ENCODE data around the gene ADD3. TPM values are rescaled to one million over a fixed set of nuclear protein-coding genes. Genes with fewer than 3 reads are reported as not detected.

Gene ADD3
- total RNA-seq, 8 experiments from 2014 or later: 18.3 to 251 (median 67.4) TPM

- in situ Hi-C loops (cut with MboI; ENCODE audit: low pct_unique_long_range_greater_than_20kb in 2 of 9, low sequenced_read_pairs in 9 of 9, unreplicated experiment in 9 of 9): loop anchor here in 5 of 9 experiments (25.0 kb wide), 4 partner anchors 113 to 388 kb away; no protein-coding TSS in a partner anchor
- Histone ChIP-seq H3K4me1 (replicated peaks in 1 of 2) (peaks cover 10 to 14% of the 10 kb centered on the region in 2 donors), H3K4me3 (no peak overlapping the region), H3K27ac (no peak overlapping the region)
- 50 to 100% (median 72%) methylated on average over 2 to 3 of the region's 8 CpGs; no CpG with 5 or more reads in 7 of the 10 experiments for WGBS, 10 experiments
- no peak for ATAC-seq (replicated peaks in 6 of 8)
These were observed 141.5 kb downstream of the ADD3 start for GRCh38 chr10:110149259-110149658.

GRCh38 chr10:110150046-110150445 lies 142.3 kb downstream of the ADD3 start:
- WGBS, 10 experiments: 80 to 100% (median 94%) methylated on average over 2 to 4 of the region's 4 CpGs; no CpG with 5 or more reads in 4 of the 10 experiments
- in situ Hi-C loops (cut with MboI; ENCODE audit: low pct_unique_long_range_greater_than_20kb in 2 of 9, low sequenced_read_pairs in 9 of 9, unreplicated experiment in 9 of 9): no loop called here

GRCh38 chr10:110150981-110151380 lies 143.2 kb downstream of the ADD3 start:
- in situ Hi-C loops (cut with MboI; ENCODE audit: low pct_unique_long_range_greater_than_20kb in 2 of 9, low sequenced_read_pairs in 9 of 9, unreplicated experiment in 9 of 9): no loop called here
- no peak overlapping the region for H3K27ac ChIP-seq
- H3K4me1 ChIP-seq (replicated peaks in 1 of 2): peaks cover 10 to 14% of the 10 kb centered on the region in 2 donors
- 33 to 93% (median 53%) methylated on average over 3 to 6 of the region's 6 CpGs; no CpG with 5 or more reads in 7 of the 10 experiments for WGBS, 10 experiments
- ATAC-seq (replicated peaks in 6 of 8): no peak
- H3K4me3 ChIP-seq: no peak overlapping the region

More at GRCh38 chr10:110150046-110150445, 142.3 kb downstream of the ADD3 start:
- ATAC-seq (replicated peaks in 6 of 8): peak in 1 of 8 experiments; percentile 22
- peaks cover 10 to 14% of the 10 kb centered on the region in 2 donors for H3K4me1 ChIP-seq (replicated peaks in 1 of 2)
- H3K4me3 ChIP-seq: no peak overlapping the region
- no peak overlapping the region for H3K27ac ChIP-seq

GRCh38 chr10:110151467-110151866 lies 143.7 kb downstream of the ADD3 start:
- H3K4me3 ChIP-seq: no peak overlapping the region
- H3K4me1 ChIP-seq (replicated peaks in 1 of 2): peaks cover 10 to 14% of the 10 kb centered on the region in 2 donors
- peak; percentile 12 to 73 (median 35) for ATAC-seq (replicated peaks in 6 of 8)
- in situ Hi-C loops (cut with MboI; ENCODE audit: low pct_unique_long_range_greater_than_20kb in 2 of 9, low sequenced_read_pairs in 9 of 9, unreplicated experiment in 9 of 9): no loop called here
- no peak overlapping the region for H3K27ac ChIP-seq
- no CpG with 5 or more reads among the region's 8 CpGs for WGBS, 10 experiments

- WGBS, 10 experiments: 17 to 50% (median 28%) methylated on average over 1 to 3 of the region's 6 CpGs; no CpG with 5 or more reads in 6 of the 10 experiments
These were observed 144.2 kb downstream of the ADD3 start for GRCh38 chr10:110151971-110152370.

GRCh38 chr10:110153396-110153795 lies 145.6 kb downstream of the ADD3 start:
- peaks cover 5 to 7% of the 10 kb centered on the region in 2 donors for H3K4me1 ChIP-seq (replicated peaks in 1 of 2)
- H3K27ac ChIP-seq: no peak overlapping the region
- H3K4me3 ChIP-seq: no peak overlapping the region
- 64 to 100% (median 80%) methylated on average over 1 to 7 of the region's 7 CpGs; no CpG with 5 or more reads in 1 of the 10 experiments for WGBS, 10 experiments
- ATAC-seq (replicated peaks in 6 of 8): peak in 1 of 8 experiments; percentile 30
- in situ Hi-C loops (cut with MboI; ENCODE audit: low pct_unique_long_range_greater_than_20kb in 2 of 9, low sequenced_read_pairs in 9 of 9, unreplicated experiment in 9 of 9): no loop called here

More at GRCh38 chr10:110151971-110152370, 144.2 kb downstream of the ADD3 start:
- Histone ChIP-seq H3K27ac (no peak overlapping the region), H3K4me3 (no peak overlapping the region), H3K4me1 (replicated peaks in 1 of 2) (peaks cover 10 to 14% of the 10 kb centered on the region in 2 donors)
- in situ Hi-C loops (cut with MboI; ENCODE audit: low pct_unique_long_range_greater_than_20kb in 2 of 9, low sequenced_read_pairs in 9 of 9, unreplicated experiment in 9 of 9): no loop called here
- ATAC-seq (replicated peaks in 6 of 8): peak in 4 of 8 experiments; percentile 14 to 32 (median 20)

- in situ Hi-C loops (cut with MboI; ENCODE audit: low pct_unique_long_range_greater_than_20kb in 2 of 9, low sequenced_read_pairs in 9 of 9, unreplicated experiment in 9 of 9): no loop called here
- 73 to 94% (median 91%) methylated on average over 1 to 6 of the region's 8 CpGs; no CpG with 5 or more reads in 6 of the 10 experiments for WGBS, 10 experiments
- peaks cover under 1 to 7% of the 10 kb centered on the region in 2 donors for H3K4me1 ChIP-seq (replicated peaks in 1 of 2)
These were observed 148.3 kb downstream of the ADD3 start for GRCh38 chr10:110156046-110156445.

GRCh38 chr10:110158051-110159005 lies 150.5 kb downstream of the ADD3 start:
- H3K27ac ChIP-seq: no peak overlapping the region
- in situ Hi-C loops (cut with MboI; ENCODE audit: low pct_unique_long_range_greater_than_20kb in 2 of 9, low sequenced_read_pairs in 9 of 9, unreplicated experiment in 9 of 9): no loop called here
- H3K4me1 ChIP-seq (replicated peaks in 1 of 2): no peaks in the 10 kb centered on the region
- H3K4me3 ChIP-seq: no peak overlapping the region
- 57 to 93% (median 77%) methylated on average over 1 to 9 of the region's 11 CpGs; no CpG with 5 or more reads in 1 of the 10 experiments for WGBS, 10 experiments
- ATAC-seq (replicated peaks in 6 of 8): no peak

More at GRCh38 chr10:110156046-110156445, 148.3 kb downstream of the ADD3 start:
- no peak overlapping the region for H3K4me3 ChIP-seq
- ATAC-seq (replicated peaks in 6 of 8): no peak
- no peak overlapping the region for H3K27ac ChIP-seq

GRCh38 chr10:110160081-110160480 lies 152.3 kb downstream of the ADD3 start:
- Histone ChIP-seq H3K4me3 (no peak overlapping the region), H3K4me1 (replicated peaks in 1 of 2) (no peaks in the 10 kb centered on the region), H3K27ac (no peak overlapping the region)
- in situ Hi-C loops (cut with MboI; ENCODE audit: low pct_unique_long_range_greater_than_20kb in 2 of 9, low sequenced_read_pairs in 9 of 9, unreplicated experiment in 9 of 9): no loop called here
- WGBS, 10 experiments: 20 to 90% (median 58%) methylated on average over 1 to 4 of the region's 4 CpGs
- peak in 3 of 8 experiments; percentile 65 to 85 (median 68) for ATAC-seq (replicated peaks in 6 of 8)

GRCh38 chr10:110160522-110160921 lies 152.7 kb downstream of the ADD3 start:
- Histone ChIP-seq H3K4me3 (no peak overlapping the region), H3K4me1 (replicated peaks in 1 of 2) (no peaks in the 10 kb centered on the region), H3K27ac (no peak overlapping the region)
- no peak for ATAC-seq (replicated peaks in 6 of 8)
- in situ Hi-C loops (cut with MboI; ENCODE audit: low pct_unique_long_range_greater_than_20kb in 2 of 9, low sequenced_read_pairs in 9 of 9, unreplicated experiment in 9 of 9): no loop called here

GRCh38 chr10:110162741-110163145 lies 155.0 kb downstream of the ADD3 start:
- WGBS, 10 experiments: 0 to 80% (median 57%) methylated on average over 1 to 6 of the region's 6 CpGs; no CpG with 5 or more reads in 3 of the 10 experiments
- Histone ChIP-seq H3K4me1 (replicated peaks in 1 of 2) (no peaks in the 10 kb centered on the region), H3K27ac (no peak overlapping the region), H3K4me3 (no peak overlapping the region)
- in situ Hi-C loops (cut with MboI; ENCODE audit: low pct_unique_long_range_greater_than_20kb in 2 of 9, low sequenced_read_pairs in 9 of 9, unreplicated experiment in 9 of 9): no loop called here
- ATAC-seq (replicated peaks in 6 of 8): peak in 3 of 8 experiments; percentile 44 to 47 (median 47)

GRCh38 chr10:110163192-110163773 lies 155.5 kb downstream of the ADD3 start:
- Histone ChIP-seq H3K4me3 (no peak overlapping the region), H3K27ac (no peak overlapping the region), H3K4me1 (replicated peaks in 1 of 2) (no peaks in the 10 kb centered on the region)
- ATAC-seq (replicated peaks in 6 of 8): no peak
- in situ Hi-C loops (cut with MboI; ENCODE audit: low pct_unique_long_range_greater_than_20kb in 2 of 9, low sequenced_read_pairs in 9 of 9, unreplicated experiment in 9 of 9): no loop called here
- 29 to 92% (median 58%) methylated on average over 1 to 5 of the region's 5 CpGs; no CpG with 5 or more reads in 3 of the 10 experiments for WGBS, 10 experiments

- in situ Hi-C loops (cut with MboI; ENCODE audit: low pct_unique_long_range_greater_than_20kb in 2 of 9, low sequenced_read_pairs in 9 of 9, unreplicated experiment in 9 of 9): no loop called here
- no peak overlapping the region for H3K27ac ChIP-seq
- H3K4me1 ChIP-seq (replicated peaks in 1 of 2): no peaks in the 10 kb centered on the region
- 0 to 85% (median 37%) methylated on average over 1 to 4 of the region's 4 CpGs; no CpG with 5 or more reads in 3 of the 10 experiments for WGBS, 10 experiments
- ATAC-seq (replicated peaks in 6 of 8): no peak
- no peak overlapping the region for H3K4me3 ChIP-seq
These were observed 156.1 kb downstream of the ADD3 start for GRCh38 chr10:110163841-110164240.

All from motor neuron (in vitro differentiated cells).